NCI-H2227 (cell line): ENCODE measurements around the gene CST1.
"Not testable (repeated sequence)": the region's sequence is repeated elsewhere in the genome, so short reads cannot be mapped to it uniquely, and the experiment has no call there.

Experiments
- DNase-seq: peaks from one replicate; lab custom pipeline; 2025; ENCODE audit not compliant: unreplicated experiment; lab: John Stamatoyannopoulos, UW

CST1 gene

GRCh38 chr20:23750786-23751185 is at the start of gene CST1:
Gene CST1 (minus strand): TSS chr20:23750935. CDS start chr20:23750866, 69 bp downstream.
- DNase-seq: not testable (repeated sequence)

- DNase-seq: not testable (repeated sequence)
These were observed 48.6 kb upstream of the CST1 start for GRCh38 chr20:23799216-23799847.

GRCh38 chr20:23795526-23795925 is 44.8 kb upstream of the CST1 start:
- DNase-seq: no peak

GRCh38 chr20:23794841-23795240 is 44.1 kb upstream of the CST1 start:
- no peak for DNase-seq

- no peak for DNase-seq
These were observed 43.3 kb upstream of the CST1 start for GRCh38 chr20:23794065-23794464.

- DNase-seq: no peak
These were observed 32.7 kb upstream of the CST1 start for GRCh38 chr20:23783447-23783846.

- DNase-seq: no peak
These were observed 31.7 kb upstream of the CST1 start for GRCh38 chr20:23782366-23782983.

- DNase-seq: not testable (repeated sequence)
These were observed 27.9 kb upstream of the CST1 start for GRCh38 chr20:23778676-23779075.

GRCh38 chr20:23777380-23777779 is 26.6 kb upstream of the CST1 start:
- DNase-seq: not testable (repeated sequence)

GRCh38 chr20:23776067-23776771 is 25.5 kb upstream of the CST1 start:
- DNase-seq: no peak

GRCh38 chr20:23774081-23774480 is 23.3 kb upstream of the CST1 start:
- no peak for DNase-seq

- no peak for DNase-seq
These were observed 22.8 kb upstream of the CST1 start for GRCh38 chr20:23773579-23773978.

GRCh38 chr20:23773127-23773526 is 22.4 kb upstream of the CST1 start:
- DNase-seq: no peak

GRCh38 chr20:23772074-23772473 is 21.3 kb upstream of the CST1 start:
- no peak for DNase-seq

GRCh38 chr20:23770384-23770783 is 19.6 kb upstream of the CST1 start:
- DNase-seq: no peak

GRCh38 chr20:23768520-23768919 is 17.8 kb upstream of the CST1 start:
- not testable (repeated sequence) for DNase-seq

GRCh38 chr20:23766531-23766930 is 15.8 kb upstream of the CST1 start:
- DNase-seq: no peak

GRCh38 chr20:23765578-23765977 is 14.8 kb upstream of the CST1 start:
- DNase-seq: no peak

GRCh38 chr20:23764630-23765029 is 13.9 kb upstream of the CST1 start:
- not testable (repeated sequence) for DNase-seq

- DNase-seq: no peak
These were observed 12.6 kb upstream of the CST1 start for GRCh38 chr20:23763345-23763744.

- DNase-seq: no peak
These were observed 8.7 kb upstream of the CST1 start for GRCh38 chr20:23759306-23759940.

GRCh38 chr20:23756792-23757191 is 6.1 kb upstream of the CST1 start:
- DNase-seq: not testable (repeated sequence)
